NCI-H1048 (cell line): ENCODE data around the gene ATP12A.

Experiments used
- DNase-seq: peaks from one replicate; lab custom pipeline; 2025; lab: John Stamatoyannopoulos, UW

ATP12A gene

GRCh38 chr13:24663586-24663985 is 16.6 kb upstream of the ATP12A start:
- DNase-seq = no peak

DNA sequence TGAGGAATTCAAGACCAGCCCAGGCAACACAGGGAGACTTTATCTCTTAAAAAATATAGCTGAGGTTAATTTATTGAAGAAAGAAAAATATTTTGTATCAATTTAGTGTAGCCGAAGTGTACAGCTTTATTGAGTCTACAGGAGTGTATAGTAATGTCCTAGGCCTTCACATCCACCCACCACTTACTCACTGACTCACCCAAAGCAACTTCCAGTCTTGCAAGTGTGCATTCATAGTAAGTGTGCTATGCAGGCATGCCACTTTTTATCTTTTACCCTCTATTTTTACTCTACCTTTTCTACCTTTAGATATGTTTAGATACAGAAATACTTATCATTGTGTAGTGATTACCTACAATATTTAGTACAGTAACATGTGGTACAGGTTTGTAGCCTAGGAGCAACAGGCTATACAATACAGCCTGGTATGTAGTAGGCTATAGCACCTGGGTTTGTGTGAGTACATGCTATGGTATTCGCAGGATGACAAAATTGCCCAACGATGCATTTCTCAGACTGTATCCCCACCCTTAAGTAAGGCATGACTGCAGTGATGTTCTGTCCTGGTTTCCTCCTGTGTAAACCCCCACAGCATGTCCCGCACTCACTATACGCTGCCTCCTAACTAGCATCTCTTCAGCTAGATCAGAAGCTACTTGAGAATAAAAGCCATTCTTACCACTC is 15.3 kb upstream of the ATP12A start:
- DNase-seq = no peak

DNA sequence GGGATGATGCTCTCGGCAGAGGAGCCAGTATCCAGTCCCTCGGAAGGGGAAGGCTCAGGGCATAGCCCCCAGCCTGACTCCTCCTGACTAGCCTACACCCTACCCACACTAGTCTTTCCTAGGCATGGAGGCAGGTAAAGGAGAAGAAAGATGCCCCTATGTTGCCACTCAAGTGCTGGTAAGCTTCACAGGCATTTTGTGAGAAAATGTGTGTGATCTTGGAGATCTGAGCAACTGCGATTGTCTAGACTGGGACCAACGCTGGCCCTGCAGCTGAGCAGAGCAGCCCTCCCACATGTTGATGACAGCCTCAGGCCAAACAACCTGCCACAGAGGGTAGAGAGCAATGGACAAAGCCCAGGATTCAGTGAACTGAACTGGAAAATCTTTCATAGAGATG is 11.7 kb upstream of the ATP12A start:
- no peak for DNase-seq

DNA sequence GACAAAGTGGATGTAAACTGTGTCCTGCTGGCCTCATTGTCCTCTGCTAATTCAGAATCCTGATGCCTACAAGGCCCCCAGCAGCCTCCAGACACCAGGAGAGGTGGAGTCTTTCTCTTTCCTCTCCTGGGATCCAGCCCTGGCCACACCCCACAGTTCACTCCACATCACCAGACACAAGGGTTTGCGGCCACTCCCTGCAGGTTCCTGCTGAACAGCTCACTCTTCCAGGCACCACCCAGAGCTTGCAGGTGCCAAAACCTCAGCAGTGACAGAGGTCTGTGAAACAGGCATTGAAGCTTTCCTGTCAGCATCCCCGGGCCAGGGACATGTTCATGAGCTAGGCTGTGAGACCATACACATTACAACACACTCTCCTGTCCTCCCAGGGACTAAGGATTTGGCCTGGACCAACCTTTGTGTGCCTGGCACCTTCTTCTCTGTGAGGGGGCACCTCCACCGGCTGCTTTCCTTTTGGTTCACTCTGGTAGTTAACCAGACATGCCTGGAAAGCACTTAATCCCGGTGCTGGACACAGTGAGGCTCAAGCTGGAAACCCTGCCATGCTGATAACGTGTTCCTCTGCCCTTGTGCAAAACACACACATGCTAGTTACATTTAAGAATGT is 11.1 kb upstream of the ATP12A start:
- no peak for DNase-seq

GRCh38 chr13:24670174-24670573 is 10.0 kb upstream of the ATP12A start:
- DNase-seq = no peak

DNA sequence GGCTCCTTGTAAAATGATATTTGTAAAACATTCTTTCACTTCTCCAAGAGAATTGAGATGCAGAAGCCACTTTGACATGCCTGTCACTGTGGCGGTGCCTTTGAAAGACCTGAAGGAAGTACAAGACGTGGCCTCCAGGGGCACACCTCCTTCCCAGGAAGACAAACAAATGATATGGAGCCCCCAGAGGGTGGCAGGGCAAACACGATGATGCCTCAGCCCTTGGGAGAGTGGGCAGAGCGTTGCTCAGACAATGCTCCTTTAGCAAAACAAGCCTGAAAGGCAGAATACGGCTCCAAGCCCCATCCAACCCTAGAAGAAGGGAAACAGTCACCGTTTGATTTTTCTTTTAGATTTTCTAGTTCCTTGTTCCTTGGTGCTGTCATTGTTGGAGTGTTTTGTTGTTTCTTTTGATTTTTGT is 9.2 kb upstream of the ATP12A start:
- no peak for DNase-seq

- peak; percentile 44 for DNase-seq
Measured at GRCh38 chr13:24671386-24672113, 8.7 kb upstream of the ATP12A start.

DNA sequence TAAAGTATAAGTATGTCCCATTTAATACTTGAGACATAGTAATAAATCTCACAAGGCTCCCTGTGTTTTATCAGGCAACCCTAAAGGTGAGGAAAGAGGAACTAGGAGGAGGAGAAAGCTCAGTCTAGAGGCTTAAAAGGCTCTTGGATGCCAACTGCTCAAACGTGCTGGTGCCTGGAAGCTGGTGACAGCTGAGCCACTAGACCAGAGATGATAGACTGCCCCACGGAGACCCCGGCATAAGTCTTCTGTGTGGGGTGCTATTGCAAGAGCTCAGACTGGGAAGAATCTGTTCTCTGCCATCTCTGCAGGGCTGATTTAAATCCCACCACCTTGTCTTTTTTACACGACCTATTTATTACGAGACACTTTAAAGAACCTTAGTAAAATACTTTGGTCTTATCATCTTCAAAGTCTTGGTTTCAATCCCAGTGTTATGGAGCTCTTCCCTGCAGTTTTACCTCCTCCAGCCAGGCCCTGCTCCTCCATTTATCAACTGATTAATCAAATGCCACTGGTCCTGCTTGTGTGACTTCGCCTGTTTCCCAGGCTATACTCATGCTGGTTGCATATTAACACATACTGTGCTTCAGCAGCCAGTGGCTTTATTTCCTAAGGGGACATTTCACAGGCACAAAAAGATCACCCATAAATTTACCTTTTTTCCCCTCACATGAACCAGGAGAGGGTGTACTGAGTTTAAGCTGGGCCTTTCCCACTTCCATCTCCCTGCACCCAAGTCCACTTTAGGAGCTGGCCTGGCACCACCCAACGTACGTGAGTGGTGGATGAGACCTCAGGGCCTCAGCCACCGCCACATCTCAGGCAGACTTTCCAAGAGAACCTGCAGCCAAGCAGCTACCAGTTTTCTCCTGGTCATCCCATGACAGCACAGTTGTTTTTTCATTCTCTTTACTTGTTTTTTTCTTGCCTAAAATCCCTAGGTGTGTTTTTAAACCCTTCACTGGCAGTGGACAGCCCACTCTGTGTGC is 7.8 kb upstream of the ATP12A start:
- no peak for DNase-seq

DNA sequence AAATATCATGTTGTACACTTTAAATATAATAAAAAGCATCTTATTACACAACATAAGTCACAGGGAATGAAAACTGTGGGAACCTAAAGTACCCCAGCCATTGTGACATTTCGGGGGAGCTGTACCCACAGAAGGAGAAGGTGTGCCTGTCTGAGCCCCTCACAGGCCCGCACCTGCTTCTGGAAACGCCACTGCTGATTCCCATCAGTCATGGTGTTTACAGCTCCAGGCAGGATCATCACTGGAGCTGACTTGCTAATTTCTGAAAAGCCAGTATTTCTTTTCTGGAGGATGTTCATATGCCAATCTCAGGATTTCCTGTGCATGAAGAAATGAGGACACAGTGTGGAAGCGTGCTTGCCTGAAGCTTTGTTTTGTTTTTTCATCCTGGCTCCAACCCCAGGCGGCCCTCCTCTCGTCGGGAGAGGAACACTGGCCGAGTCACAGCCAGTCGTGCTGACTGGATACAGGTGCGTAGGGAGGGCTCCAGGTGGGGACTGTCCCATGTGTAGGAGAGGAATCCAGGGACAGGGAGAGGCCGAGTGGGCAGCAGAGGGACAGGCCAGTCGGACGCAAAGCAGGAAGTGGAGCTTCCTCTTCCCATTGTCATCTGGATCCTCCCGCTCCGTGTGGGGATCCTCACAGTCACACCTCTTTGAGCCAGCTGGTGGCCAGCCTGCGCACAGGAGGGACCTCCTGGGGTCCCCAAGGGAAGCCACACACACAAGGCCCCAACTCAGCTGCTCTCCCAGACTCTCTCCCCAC is 4.2 kb upstream of the ATP12A start:
- no peak for DNase-seq

DNA sequence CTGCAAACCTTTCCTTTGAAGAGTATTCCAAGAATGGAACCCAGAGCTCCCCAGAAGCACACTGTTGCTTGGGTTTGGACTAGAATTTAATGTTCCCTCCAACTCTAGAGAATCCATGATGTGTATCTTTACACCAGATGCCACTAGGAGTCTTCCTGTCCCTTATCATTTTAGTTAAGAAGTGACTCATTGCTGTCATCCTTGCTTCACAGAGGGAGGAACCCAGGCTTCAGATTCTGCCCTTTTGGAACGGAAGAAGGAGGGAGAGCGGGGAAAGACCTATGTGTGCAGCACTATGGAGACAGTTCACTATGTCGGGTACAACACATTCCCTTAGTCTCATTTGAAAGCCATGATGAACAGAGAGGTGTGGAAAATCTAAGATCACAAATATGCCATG is 2.1 kb upstream of the ATP12A start:
- no peak for DNase-seq

DNA sequence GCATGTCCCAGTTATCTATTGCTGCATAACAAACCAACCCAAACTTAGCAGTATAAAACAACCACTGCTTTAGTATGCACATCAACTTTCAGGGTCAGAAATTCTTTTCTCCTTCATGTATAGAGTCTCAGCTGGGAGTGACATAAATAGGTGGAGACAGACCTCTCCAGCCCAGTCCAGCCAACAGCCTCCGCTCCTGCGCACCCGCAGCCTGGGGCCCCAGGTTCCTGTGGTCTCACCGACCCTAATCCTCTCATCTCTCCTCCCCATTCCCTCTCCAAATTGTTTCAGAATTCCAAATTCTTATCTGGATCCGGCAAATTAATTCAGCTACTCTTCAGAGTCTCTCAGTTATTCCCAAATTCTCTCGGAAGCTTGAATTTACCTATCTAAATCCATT is 522 bp upstream of the ATP12A start:
- DNase-seq = no peak

DNA sequence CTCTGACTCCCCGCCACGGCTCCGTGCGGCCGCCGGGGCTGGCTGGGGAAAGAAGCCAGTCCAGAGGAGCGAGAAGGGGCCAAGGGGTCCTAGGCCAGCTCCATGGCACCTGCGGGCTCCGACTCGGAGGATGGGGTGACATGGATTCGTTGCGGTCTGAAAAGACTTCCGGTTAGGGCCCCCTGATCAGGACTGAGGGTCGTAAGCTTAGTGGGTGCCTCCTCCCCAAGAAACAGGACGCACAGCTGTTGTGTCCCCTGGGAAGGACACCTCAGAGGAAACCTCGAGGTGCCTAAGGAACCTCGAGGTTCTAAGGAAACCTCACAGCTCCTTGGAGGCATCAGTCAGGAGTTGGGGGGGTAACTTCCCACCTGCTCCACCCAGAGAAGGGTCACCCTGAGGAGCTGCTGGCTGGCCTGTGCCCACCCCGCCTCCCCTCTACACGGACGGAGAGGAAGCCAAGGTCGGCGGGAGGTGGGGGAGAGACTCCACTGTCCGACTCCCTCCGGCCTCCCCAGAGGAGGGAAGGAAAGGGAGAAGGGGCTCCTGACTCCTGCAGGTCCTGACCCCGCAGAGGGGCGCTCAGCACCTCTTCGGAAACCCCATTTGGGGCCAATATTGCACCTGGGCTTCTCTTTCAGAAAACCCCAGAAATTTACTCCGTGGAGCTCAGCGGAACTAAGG is 855 bp downstream of the ATP12A start:
- DNase-seq = no peak

DNA sequence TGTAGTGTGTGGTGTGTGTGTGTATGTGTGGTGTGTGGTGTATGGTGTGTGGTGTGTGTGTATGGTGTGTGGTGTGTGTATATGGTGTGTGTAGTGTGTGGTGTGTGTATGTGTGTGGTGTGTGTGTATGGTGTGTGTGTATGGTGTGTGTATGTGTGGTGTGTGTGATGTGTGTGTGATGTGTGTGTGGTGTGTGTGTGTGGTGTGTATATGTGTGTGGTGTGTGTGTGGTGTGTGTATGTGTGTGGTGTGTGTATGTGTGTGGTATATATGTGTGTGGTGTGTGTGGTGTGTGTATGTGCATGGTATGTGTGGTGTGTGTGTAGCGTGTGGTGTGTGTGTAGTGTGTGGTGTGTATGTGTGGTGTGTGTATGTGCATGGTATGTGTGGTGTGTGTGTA is 1.7 kb downstream of the ATP12A start:
- no peak for DNase-seq

DNA sequence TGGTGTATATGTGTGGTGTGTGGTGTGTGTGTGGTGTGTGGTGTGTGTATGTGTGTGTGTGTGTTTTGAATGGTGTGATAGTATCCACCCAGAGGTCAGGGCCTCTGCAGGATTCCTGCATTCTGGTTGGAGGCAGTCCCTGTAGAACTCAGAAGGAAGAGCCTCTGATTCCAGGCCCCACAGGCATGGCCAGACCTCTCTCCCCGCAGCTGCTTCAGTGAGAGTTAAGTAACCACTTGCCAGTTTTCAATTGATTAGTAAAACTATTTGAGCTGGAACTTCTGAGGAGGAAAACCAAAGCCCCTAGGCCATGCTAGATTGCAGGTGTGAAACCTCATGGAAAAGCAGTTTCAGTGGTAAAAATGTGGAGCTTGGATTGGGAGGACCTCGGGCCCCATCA is 2.1 kb downstream of the ATP12A start:
- no peak for DNase-seq

- DNase-seq = no peak
Measured at GRCh38 chr13:24683351-24683750, 3.1 kb downstream of the ATP12A start.

- no peak for DNase-seq
Measured at GRCh38 chr13:24683838-24684599, 3.8 kb downstream of the ATP12A start.

GRCh38 chr13:24684600-24684998 is 4.4 kb downstream of the ATP12A start:
- no peak for DNase-seq

DNA sequence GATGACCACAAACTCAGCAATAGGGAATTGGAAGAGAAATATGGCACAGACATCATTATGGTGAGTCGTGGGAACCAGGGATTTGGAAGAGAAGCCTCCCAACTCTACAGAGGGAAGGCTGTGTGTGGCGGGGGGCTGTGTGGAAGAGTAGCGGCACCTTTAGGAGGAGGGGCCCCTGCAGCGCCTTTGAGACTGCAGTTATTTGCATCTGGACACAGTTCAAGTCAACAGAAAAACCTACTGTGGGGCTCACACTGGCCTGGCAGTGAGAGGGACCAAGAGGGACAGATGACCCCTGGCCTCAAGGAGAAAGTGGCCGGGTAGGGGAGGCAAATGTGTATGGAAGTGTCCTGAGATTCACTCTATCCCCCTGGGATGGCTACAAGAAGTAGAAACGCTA is 5.1 kb downstream of the ATP12A start:
- no peak for DNase-seq

- DNase-seq = no peak
Measured at GRCh38 chr13:24687611-24688010, 7.4 kb downstream of the ATP12A start.

DNA sequence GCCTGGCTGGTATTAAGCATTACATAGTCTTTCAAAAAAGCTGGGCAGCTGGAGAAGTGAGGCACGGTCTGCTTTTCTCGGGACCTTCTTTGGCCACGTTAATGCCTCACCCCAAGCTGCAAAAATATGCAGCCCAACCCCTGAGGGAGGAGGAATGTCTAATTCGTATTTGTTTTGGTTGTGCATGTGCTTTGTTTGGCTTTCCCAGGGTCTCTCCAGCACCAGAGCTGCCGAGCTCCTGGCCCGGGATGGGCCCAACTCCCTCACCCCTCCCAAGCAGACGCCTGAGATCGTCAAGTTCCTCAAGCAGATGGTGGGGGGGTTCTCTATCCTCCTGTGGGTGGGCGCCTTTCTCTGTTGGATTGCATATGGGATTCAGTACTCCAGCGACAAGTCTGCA is 7.9 kb downstream of the ATP12A start:
- DNase-seq = no peak
